ENCODE data around the gene SRD5A1.

DNA sequence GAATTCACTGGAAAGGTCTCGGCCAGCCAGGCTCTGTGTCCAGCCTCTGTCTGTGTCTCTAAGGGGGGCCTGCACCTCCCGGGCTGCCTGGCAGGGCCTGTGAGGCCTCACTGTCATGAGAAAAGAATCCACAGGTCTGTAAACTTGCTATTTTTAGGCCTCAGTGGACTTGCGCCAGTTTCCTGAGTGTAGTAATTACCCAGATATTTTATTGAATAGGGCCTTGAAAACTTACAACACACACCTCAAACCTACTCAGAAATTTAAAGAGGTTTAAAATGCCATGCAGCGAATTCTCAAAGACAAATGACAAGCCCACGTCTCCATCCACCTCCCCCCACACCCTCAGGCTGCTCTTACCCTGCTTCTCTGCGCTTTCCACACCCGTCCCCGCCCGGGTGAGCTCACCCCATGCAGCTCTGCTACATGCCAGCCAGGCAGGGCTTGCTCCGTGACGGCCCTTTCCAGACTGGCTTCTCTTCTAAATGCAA lies 71.2 kb downstream of the SRD5A1 start:
- TF ChIP-seq, protein P1, sequence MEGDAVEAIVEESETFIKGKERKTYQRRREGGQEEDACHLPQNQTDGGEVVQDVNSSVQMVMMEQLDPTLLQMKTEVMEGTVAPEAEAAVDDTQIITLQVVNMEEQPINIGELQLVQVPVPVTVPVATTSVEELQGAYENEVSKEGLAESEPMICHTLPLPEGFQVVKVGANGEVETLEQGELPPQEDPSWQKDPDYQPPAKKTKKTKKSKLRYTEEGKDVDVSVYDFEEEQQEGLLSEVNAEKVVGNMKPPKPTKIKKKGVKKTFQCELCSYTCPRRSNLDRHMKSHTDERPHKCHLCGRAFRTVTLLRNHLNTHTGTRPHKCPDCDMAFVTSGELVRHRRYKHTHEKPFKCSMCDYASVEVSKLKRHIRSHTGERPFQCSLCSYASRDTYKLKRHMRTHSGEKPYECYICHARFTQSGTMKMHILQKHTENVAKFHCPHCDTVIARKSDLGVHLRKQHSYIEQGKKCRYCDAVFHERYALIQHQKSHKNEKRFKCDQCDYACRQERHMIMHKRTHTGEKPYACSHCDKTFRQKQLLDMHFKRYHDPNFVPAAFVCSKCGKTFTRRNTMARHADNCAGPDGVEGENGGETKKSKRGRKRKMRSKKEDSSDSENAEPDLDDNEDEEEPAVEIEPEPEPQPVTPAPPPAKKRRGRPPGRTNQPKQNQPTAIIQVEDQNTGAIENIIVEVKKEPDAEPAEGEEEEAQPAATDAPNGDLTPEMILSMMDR (conservative IDR thresholded peaks at IDR 0.05): no peak
- TF ChIP-seq EZH2 (IDR thresholded peaks at IDR 0.05; ENCODE audit: low read depth): no peak
